ENCODE data around the gene PTPRN2. TPM values are rescaled to one million over a fixed set of nuclear protein-coding genes. Genes with fewer than 3 reads are reported as not detected.

PTPRN2 gene
- total and polyA plus RNA-seq, 9 of the 15 experiments (the other 6 are each of a cell fraction or from before 2014, with no cell fraction given): not detected

DNA sequence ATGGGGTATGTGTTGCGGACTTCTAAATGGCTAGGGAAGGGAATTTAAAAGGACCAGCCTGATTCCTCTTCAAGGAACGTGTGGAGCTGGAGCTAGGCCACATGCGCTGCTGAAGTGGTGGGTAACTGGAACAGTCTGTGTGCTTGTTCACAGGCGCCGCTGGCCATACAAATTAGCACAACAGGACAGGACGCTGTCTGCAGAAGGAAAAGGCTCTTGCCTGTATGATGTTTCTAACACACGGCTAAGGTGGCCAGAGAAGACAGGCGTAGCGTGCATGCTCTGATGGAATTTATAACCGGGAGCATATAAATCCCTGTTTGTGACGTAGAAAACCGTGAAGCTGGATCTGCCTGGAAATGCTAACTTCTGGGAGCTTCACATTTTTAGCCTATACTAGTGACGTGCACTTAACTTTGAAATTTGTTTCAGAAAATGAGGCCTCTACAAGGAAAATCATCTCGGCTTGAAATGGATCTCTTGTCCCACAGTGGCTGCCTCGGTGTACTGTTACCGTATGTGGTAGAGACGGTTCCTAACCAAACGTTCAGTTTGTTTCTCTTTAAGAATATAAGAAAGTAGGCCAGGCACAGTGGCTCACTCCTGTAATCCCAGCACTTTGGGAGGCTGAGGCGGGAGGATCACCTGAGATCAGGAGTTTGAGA, 569.4 kb downstream of the PTPRN2 start:
- ATAC-seq (no peak), FAIRE-seq (no peak), DNase-seq (ENCODE audit: extremely low read depth in 1 of 4, low spot score in 3 of 4) (no peak)
- Histone ChIP-seq H3K79me2 (ENCODE audit: control insufficient read depth, insufficient read depth, low read length) (no peaks in the 10 kb centered on the region), H3K27ac (ENCODE audit: extremely low read depth, low read depth, low read length) (no peak overlapping the region), H3K9ac (ENCODE audit: insufficient read depth in 1 of 2, low read depth in 2 of 2, low read length in 2 of 2) (no peak overlapping the region), H3K4me2 (ENCODE audit: insufficient read depth, low read length) (no peak overlapping the region), H3K9me1 (ENCODE audit: control insufficient read depth, insufficient read depth, low read length) (no peaks in the 10 kb centered on the region), H4K20me1 (replicated peaks; ENCODE audit: control insufficient read depth, insufficient read depth, low read length) (peaks cover 2% of the 10 kb centered on the region; the same call in 1 of the 2 replicates), H3K27me3 (ENCODE audit: control insufficient read depth in 2 of 2, insufficient read depth in 2 of 2, low read length in 2 of 2) (peaks cover 37 to 71% of the 10 kb centered on the region in 2 experiments), H3K4me3 (no peak overlapping the region), H2AFZ (ENCODE audit: low read depth, low read length) (no peak overlapping the region), H3K9me3 (replicated peaks; ENCODE audit: control insufficient read depth, insufficient read depth, low read depth, low read length) (no peaks in the 10 kb centered on the region), H3K4me1 (replicated peaks in 1 of 2; ENCODE audit: control insufficient read depth in 2 of 2, insufficient read depth in 2 of 2, low read length in 2 of 2) (peaks cover 0 to 3% of the 10 kb centered on the region in 2 experiments; a peak in 1 of 5 replicates), H3K36me3 (ENCODE audit: control insufficient read depth, insufficient read depth, low read length) (no peaks in the 10 kb centered on the region)
- ChIA-PET POLR2A (interaction anchor here (0.7 kb wide), 1 partner anchor 409 kb away, joined by 4 read pairs; no protein-coding TSS in a partner anchor), CTCF (ENCODE audit: low intra/inter-chr PET ratio) (interaction anchor here (0.6 kb wide), 1 partner anchor 550 kb away, joined by 3 read pairs; no protein-coding TSS in a partner anchor)
- no peak for TF ChIP-seq ZNF239 (CRISPR knock-in tag; IDR thresholded peaks at IDR 0.05)
- TF ChIP-seq, protein P1, sequence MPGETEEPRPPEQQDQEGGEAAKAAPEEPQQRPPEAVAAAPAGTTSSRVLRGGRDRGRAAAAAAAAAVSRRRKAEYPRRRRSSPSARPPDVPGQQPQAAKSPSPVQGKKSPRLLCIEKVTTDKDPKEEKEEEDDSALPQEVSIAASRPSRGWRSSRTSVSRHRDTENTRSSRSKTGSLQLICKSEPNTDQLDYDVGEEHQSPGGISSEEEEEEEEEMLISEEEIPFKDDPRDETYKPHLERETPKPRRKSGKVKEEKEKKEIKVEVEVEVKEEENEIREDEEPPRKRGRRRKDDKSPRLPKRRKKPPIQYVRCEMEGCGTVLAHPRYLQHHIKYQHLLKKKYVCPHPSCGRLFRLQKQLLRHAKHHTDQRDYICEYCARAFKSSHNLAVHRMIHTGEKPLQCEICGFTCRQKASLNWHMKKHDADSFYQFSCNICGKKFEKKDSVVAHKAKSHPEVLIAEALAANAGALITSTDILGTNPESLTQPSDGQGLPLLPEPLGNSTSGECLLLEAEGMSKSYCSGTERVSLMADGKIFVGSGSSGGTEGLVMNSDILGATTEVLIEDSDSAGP (CRISPR knock-in tag; IDR thresholded peaks at IDR 0.05): no peak
- TF ChIP-seq, protein P2, sequence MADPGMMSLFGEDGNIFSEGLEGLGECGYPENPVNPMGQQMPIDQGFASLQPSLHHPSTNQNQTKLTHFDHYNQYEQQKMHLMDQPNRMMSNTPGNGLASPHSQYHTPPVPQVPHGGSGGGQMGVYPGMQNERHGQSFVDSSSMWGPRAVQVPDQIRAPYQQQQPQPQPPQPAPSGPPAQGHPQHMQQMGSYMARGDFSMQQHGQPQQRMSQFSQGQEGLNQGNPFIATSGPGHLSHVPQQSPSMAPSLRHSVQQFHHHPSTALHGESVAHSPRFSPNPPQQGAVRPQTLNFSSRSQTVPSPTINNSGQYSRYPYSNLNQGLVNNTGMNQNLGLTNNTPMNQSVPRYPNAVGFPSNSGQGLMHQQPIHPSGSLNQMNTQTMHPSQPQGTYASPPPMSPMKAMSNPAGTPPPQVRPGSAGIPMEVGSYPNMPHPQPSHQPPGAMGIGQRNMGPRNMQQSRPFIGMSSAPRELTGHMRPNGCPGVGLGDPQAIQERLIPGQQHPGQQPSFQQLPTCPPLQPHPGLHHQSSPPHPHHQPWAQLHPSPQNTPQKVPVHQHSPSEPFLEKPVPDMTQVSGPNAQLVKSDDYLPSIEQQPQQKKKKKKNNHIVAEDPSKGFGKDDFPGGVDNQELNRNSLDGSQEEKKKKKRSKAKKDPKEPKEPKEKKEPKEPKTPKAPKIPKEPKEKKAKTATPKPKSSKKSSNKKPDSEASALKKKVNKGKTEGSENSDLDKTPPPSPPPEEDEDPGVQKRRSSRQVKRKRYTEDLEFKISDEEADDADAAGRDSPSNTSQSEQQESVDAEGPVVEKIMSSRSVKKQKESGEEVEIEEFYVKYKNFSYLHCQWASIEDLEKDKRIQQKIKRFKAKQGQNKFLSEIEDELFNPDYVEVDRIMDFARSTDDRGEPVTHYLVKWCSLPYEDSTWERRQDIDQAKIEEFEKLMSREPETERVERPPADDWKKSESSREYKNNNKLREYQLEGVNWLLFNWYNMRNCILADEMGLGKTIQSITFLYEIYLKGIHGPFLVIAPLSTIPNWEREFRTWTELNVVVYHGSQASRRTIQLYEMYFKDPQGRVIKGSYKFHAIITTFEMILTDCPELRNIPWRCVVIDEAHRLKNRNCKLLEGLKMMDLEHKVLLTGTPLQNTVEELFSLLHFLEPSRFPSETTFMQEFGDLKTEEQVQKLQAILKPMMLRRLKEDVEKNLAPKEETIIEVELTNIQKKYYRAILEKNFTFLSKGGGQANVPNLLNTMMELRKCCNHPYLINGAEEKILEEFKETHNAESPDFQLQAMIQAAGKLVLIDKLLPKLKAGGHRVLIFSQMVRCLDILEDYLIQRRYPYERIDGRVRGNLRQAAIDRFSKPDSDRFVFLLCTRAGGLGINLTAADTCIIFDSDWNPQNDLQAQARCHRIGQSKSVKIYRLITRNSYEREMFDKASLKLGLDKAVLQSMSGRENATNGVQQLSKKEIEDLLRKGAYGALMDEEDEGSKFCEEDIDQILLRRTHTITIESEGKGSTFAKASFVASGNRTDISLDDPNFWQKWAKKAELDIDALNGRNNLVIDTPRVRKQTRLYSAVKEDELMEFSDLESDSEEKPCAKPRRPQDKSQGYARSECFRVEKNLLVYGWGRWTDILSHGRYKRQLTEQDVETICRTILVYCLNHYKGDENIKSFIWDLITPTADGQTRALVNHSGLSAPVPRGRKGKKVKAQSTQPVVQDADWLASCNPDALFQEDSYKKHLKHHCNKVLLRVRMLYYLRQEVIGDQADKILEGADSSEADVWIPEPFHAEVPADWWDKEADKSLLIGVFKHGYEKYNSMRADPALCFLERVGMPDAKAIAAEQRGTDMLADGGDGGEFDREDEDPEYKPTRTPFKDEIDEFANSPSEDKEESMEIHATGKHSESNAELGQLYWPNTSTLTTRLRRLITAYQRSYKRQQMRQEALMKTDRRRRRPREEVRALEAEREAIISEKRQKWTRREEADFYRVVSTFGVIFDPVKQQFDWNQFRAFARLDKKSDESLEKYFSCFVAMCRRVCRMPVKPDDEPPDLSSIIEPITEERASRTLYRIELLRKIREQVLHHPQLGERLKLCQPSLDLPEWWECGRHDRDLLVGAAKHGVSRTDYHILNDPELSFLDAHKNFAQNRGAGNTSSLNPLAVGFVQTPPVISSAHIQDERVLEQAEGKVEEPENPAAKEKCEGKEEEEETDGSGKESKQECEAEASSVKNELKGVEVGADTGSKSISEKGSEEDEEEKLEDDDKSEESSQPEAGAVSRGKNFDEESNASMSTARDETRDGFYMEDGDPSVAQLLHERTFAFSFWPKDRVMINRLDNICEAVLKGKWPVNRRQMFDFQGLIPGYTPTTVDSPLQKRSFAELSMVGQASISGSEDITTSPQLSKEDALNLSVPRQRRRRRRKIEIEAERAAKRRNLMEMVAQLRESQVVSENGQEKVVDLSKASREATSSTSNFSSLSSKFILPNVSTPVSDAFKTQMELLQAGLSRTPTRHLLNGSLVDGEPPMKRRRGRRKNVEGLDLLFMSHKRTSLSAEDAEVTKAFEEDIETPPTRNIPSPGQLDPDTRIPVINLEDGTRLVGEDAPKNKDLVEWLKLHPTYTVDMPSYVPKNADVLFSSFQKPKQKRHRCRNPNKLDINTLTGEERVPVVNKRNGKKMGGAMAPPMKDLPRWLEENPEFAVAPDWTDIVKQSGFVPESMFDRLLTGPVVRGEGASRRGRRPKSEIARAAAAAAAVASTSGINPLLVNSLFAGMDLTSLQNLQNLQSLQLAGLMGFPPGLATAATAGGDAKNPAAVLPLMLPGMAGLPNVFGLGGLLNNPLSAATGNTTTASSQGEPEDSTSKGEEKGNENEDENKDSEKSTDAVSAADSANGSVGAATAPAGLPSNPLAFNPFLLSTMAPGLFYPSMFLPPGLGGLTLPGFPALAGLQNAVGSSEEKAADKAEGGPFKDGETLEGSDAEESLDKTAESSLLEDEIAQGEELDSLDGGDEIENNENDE (IDR thresholded peaks at IDR 0.05; ENCODE audit: low read depth, low read length): no peak
- no peak for TF ChIP-seq TEAD4 (IDR thresholded peaks at IDR 0.05; ENCODE audit: low read length)
- TF ChIP-seq TEAD4 (CRISPR knock-in tag; IDR thresholded peaks at IDR 0.05; ENCODE audit: borderline replicate concordance): no peak
- TF ChIP-seq ETV5 (CRISPR knock-in tag; IDR thresholded peaks at IDR 0.05; ENCODE audit: low read depth): no peak
- no peak for TF ChIP-seq PHF8 (IDR thresholded peaks at IDR 0.05; ENCODE audit: borderline replicate concordance, low read length)
- no peak for TF ChIP-seq SRSF7 (optimal IDR thresholded peaks at IDR 0.05; ENCODE audit: low read depth, low read length)
- no peak for TF ChIP-seq SMAD2 (IDR thresholded peaks at IDR 0.05; ENCODE audit: low read depth, low read length)
- in situ Hi-C loops (cut with MboI) (no loop called here), intact Hi-C loops (cut with micrococcal nuclease) (no loop called here)
- WGBS (ENCODE audit: insufficient coverage, low coverage, missing lambda C conversion rate): 1% methylated on average over 19 of the region's 19 CpGs
- no TSS peak for BruUV-seq (replicated peaks)
